Keratinocyte (primary cell): ENCODE results near the gene MSTN. TPM values are rescaled to one million over a fixed set of nuclear protein-coding genes. Genes with fewer than 3 reads are reported as not detected.

Experiments
- DNase-seq: peaks from one replicate; pipeline ENCODE4 v3.0.0-alpha.2; 2011; ENCODE audit warnings: low read depth, missing footprints, low spot score
- FAIRE-seq: peaks from 2 replicates; lab custom pipeline; 2011; peaks lifted over from hg19 to GRCh38; lab: Jason Lieb, UNC
- H2AFZ ChIP-seq: 2 replicates; pipeline ENCODE4 v1.6.0; 2012; ENCODE audit warnings: low read length, control low read depth, inconsistent platforms; ENCODE audit not compliant: control insufficient read depth
- H3K27ac ChIP-seq: 2 replicates; pipeline ENCODE4 v1.5.1; 2011; ENCODE audit warnings: low read length; ENCODE audit not compliant: control insufficient read depth, insufficient read depth
- H3K27me3 ChIP-seq: 3 replicates; pipeline ENCODE4 v1.6.0; 2011; ENCODE audit warnings: low read length; ENCODE audit not compliant: control insufficient read depth, insufficient read depth; ENCODE audit errors: extremely low read depth
- H3K36me3 ChIP-seq, 2 experiments: 2 replicates in 1 of 2; 3 replicates in 1 of 2; pipeline ENCODE4 v1.5.1; 2011; ENCODE audit warnings: low read length in 2 of 2, mild to moderate bottlenecking in 1 of 2; ENCODE audit not compliant: control insufficient read depth in 2 of 2, insufficient read depth in 2 of 2; ENCODE audit errors: extremely low read depth in 1 of 2
- H3K4me1 ChIP-seq: 3 replicates; pipeline ENCODE4 v1.5.1; 2011; ENCODE audit warnings: low read length; ENCODE audit not compliant: control insufficient read depth, insufficient read depth; ENCODE audit errors: extremely low read depth
- H3K4me2 ChIP-seq: 3 replicates; pipeline ENCODE4 v1.6.0; 2011; ENCODE audit warnings: low read depth, low read length; ENCODE audit not compliant: control insufficient read depth, insufficient read depth; ENCODE audit errors: extremely low read depth
- H3K4me3 ChIP-seq, 3 experiments: fragments of 200-600 bp in 1 of 3; sonication (generic) in 1 of 3; 2 replicates in 2 of 3; 3 replicates in 1 of 3; pipeline ENCODE4 v1.5.1; 2011 to 2016; ENCODE audit warnings: low read length in 3 of 3, mild to moderate bottlenecking in 3 of 3, control low read depth in 2 of 3, inconsistent platforms in 1 of 3, low read depth in 1 of 3, mixed read lengths in 1 of 3, mixed run types in 1 of 3, moderate library complexity in 1 of 3; ENCODE audit not compliant: control insufficient read depth in 2 of 3, insufficient read depth in 2 of 3; ENCODE audit errors: extremely low read depth in 1 of 3
- H3K79me2 ChIP-seq: 2 replicates; pipeline ENCODE4 v1.6.0; 2012; ENCODE audit warnings: low read length; ENCODE audit not compliant: control insufficient read depth, insufficient read depth
- H3K9ac ChIP-seq: 3 replicates; pipeline ENCODE4 v1.6.0; 2011; ENCODE audit warnings: low read length; ENCODE audit not compliant: control insufficient read depth, insufficient read depth; ENCODE audit errors: extremely low read depth
- H3K9me1 ChIP-seq: 3 replicates; pipeline ENCODE4 v1.6.0; 2011; ENCODE audit warnings: low read length; ENCODE audit not compliant: control insufficient read depth, insufficient read depth; ENCODE audit errors: extremely low read depth
- H3K9me3 ChIP-seq: 2 replicates; pipeline ENCODE4 v1.5.1; 2012; ENCODE audit warnings: low read depth, low read length; ENCODE audit not compliant: control insufficient read depth
- H4K20me1 ChIP-seq: 3 replicates; pipeline ENCODE4 v1.6.0; 2011; ENCODE audit warnings: low read length; ENCODE audit not compliant: control insufficient read depth, insufficient read depth; ENCODE audit errors: extremely low read depth
- CTCF ChIP-seq, 3 experiments: IDR thresholded peaks in 1 of 3; conservative IDR thresholded peaks in 1 of 3; optimal IDR thresholded peaks in 1 of 3; 2 replicates in 2 of 3; 3 replicates in 1 of 3; pipeline versions ENCODE3 to v1.5.1; 2011; ENCODE audit warnings: low read length in 3 of 3, mild to moderate bottlenecking in 3 of 3, moderate library complexity in 2 of 3, control low read depth in 1 of 3, inconsistent platforms in 1 of 3; ENCODE audit not compliant: insufficient read depth in 2 of 3; ENCODE audit errors: extremely low read depth in 1 of 3
- EZH2 ChIP-seq: IDR thresholded peaks from one replicate; pipeline ENCODE4 v1.6.1; 2012; ENCODE audit warnings: inconsistent platforms, mild to moderate bottlenecking, low read length, moderate library complexity
- dilution Hi-C: fragments of 300-500 bp; cut with MboI; formaldehyde crosslinking; loops from one replicate; pipeline ENCODE4 v1.7.0; 2020; ENCODE audit warnings: low sequenced_read_pairs; ENCODE audit not compliant: extremely low pct_ligation_motif_present
- polyA plus RNA-seq, 5 experiments: library from polyadenylated mRNA; depleted of rRNA in 3 of 5; stranded (reverse) in 3 of 5; stranded (forward) in 1 of 5; unstranded in 1 of 5; fragments of >200 nt; gene quantifications; 1 replicate in 1 of 5; 2 replicates in 3 of 5; 3 replicates in 1 of 5; pipeline versions ENCODE4 v1.2.1 to v1.2.3, GENCODE V29; 2011 to 2012; ENCODE audit warnings: missing spikeins in 2 of 5, low read depth in 1 of 5, low replicate concordance in 1 of 5

The MSTN gene
- polyA plus RNA-seq, 1 donor (not counting 4 experiments of a cell fraction or from before 2014, with no cell fraction given) = not detected

DNA sequence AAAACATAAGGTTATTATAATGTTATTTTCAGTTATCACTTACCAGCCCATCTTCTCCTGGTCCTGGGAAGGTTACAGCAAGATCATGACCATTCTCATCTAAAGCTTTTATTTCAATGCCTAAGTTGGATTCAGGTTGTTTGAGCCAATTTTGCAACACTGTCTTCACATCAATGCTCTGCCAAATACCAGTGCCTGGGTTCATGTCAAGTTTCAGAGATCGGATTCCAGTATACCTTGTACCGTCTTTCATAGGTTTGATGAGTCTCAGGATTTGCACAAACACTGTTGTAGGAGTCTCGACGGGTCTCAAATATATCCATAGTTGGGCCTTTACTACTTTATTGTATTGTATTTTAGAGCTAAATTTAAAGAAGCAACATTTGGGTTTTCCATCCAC lies 2.5 kb downstream of the MSTN start:
- no peak overlapping the region for H3K4me3 ChIP-seq
- no peaks in the 10 kb centered on the region for H3K4me1 ChIP-seq
- no peaks in the 10 kb centered on the region for H3K9me1 ChIP-seq
- H2AFZ ChIP-seq = no peak overlapping the region
- H3K79me2 ChIP-seq = no peaks in the 10 kb centered on the region
- no peaks in the 10 kb centered on the region for H3K27me3 ChIP-seq
- H3K27ac ChIP-seq = no peak overlapping the region
- DNase-seq (no peak), FAIRE-seq (no peak)
- no peaks in the 10 kb centered on the region for H4K20me1 ChIP-seq
- H3K9ac ChIP-seq = no peak overlapping the region
- dilution Hi-C loops = no loop called here
- TF ChIP-seq CTCF (optimal IDR thresholded peaks at IDR 0.05 in 1 of 3, IDR thresholded peaks at IDR 0.05 in 1 of 3, conservative IDR thresholded peaks at IDR 0.05 in 1 of 3; ENCODE audit: extremely low read depth in 1 of 3, insufficient read depth in 2 of 3, low read length in 3 of 3) = no peak
- no peak for TF ChIP-seq EZH2
- no peak overlapping the region for H3K4me2 ChIP-seq
- H3K36me3 ChIP-seq = no peaks in the 10 kb centered on the region
- no peaks in the 10 kb centered on the region for H3K9me3 ChIP-seq

GRCh38 chr2:190053426-190053825 lies 9.1 kb downstream of the MSTN start:
- H3K27ac ChIP-seq = no peak overlapping the region
- H3K27me3 ChIP-seq = no peaks in the 10 kb centered on the region
- H3K9ac ChIP-seq = no peak overlapping the region
- peaks cover 17% of the 10 kb centered on the region for H3K4me1 ChIP-seq
- H3K79me2 ChIP-seq = no peaks in the 10 kb centered on the region
- H3K4me3 ChIP-seq = no peak overlapping the region
- H2AFZ ChIP-seq = no peak overlapping the region
- TF ChIP-seq EZH2 (no peak), CTCF (optimal IDR thresholded peaks at IDR 0.05 in 1 of 3, IDR thresholded peaks at IDR 0.05 in 1 of 3, conservative IDR thresholded peaks at IDR 0.05 in 1 of 3; ENCODE audit: extremely low read depth in 1 of 3, insufficient read depth in 2 of 3, low read length in 3 of 3) (no peak)
- H3K9me1 ChIP-seq = no peaks in the 10 kb centered on the region
- dilution Hi-C loops = no loop called here
- H3K4me2 ChIP-seq = peak overlapping the region; percentile 54
- DNase-seq (no peak), FAIRE-seq (no peak)
- no peaks in the 10 kb centered on the region for H4K20me1 ChIP-seq
- H3K36me3 ChIP-seq = no peaks in the 10 kb centered on the region
- H3K9me3 ChIP-seq = no peaks in the 10 kb centered on the region
